Panc1 (cell line): ENCODE data around the gene KDM1B. TPM values are rescaled to one million over a fixed set of nuclear protein-coding genes. Genes with fewer than 3 reads are reported as not detected.
"Not testable (repeated sequence)": the region's sequence is repeated elsewhere in the genome, so short reads cannot be mapped to it uniquely, and the experiment has no call there.

Source experiments
- ATAC-seq: fragments of 200-7000 bp; cut with Tn5 transposase; 2 replicates; pipeline ENCODE4 v1.9.1; 2020; ENCODE audit warnings: mild to moderate bottlenecking, moderate library complexity
- BruUV-seq: library from RNA; stranded (reverse); fragments of 400-500 nt; replicated peaks from 2 replicates; lab custom pipeline; 2021; lab: Mats Ljungman, UMichigan
- CTCF ChIA-PET: fragments of 300-600 bp; sonication (Branson Sonifier 250); formaldehyde crosslinking; loops from one replicate; lab custom pipeline; 2022; ENCODE audit warnings: antibody characterized with exemption; lab: Charles Lee
- POLR2A ChIA-PET: fragments of 300-600 bp; sonication (Branson Sonifier 250); formaldehyde crosslinking; loops from one replicate; lab custom pipeline; 2022; ENCODE audit warnings: antibody characterized with exemption; lab: Charles Lee
- DNase-seq: peaks from one replicate; pipeline ENCODE4 v3.0.0-alpha.2; 2010; ENCODE audit warnings: low read depth, low spot score
- H3K27ac ChIP-seq: 2 replicates; pipeline ENCODE4 v1.5.1; 2011; ENCODE audit warnings: mild to moderate bottlenecking, low read length, inconsistent platforms
- H3K27me3 ChIP-seq: fragments of 200-500 bp; sonication (Bioruptor generic); 2 replicates; pipeline ENCODE4 v1.6.0; 2014; ENCODE audit warnings: low read length, inconsistent platforms; ENCODE audit not compliant: control insufficient read depth, insufficient read depth
- H3K36me3 ChIP-seq: fragments of 200-500 bp; sonication (Bioruptor generic); 2 replicates; pipeline ENCODE4 v1.5.1; 2014; ENCODE audit warnings: inconsistent platforms, mild to moderate bottlenecking, low read length, moderate library complexity; ENCODE audit not compliant: control insufficient read depth, insufficient read depth
- H3K4me1 ChIP-seq: 2 replicates; pipeline ENCODE4 v1.5.1; 2011; ENCODE audit warnings: inconsistent platforms, mild to moderate bottlenecking, low read length, moderate library complexity; ENCODE audit not compliant: control insufficient read depth, insufficient read depth
- H3K4me3 ChIP-seq, 2 experiments: 2 replicates each; pipeline ENCODE4 v1.5.1; 2011 to 2012; ENCODE audit warnings: low read depth in 2 of 2, low read length in 2 of 2, mild to moderate bottlenecking in 2 of 2, inconsistent platforms in 1 of 2, moderate library complexity in 1 of 2
- H3K9me3 ChIP-seq: fragments of 200-500 bp; sonication (Bioruptor generic); 2 replicates; pipeline ENCODE4 v1.5.1; 2014; ENCODE audit warnings: low read depth, mild to moderate bottlenecking, inconsistent platforms, low read length, moderate library complexity; ENCODE audit not compliant: control insufficient read depth, insufficient read depth
- POLR2AphosphoS5 ChIP-seq: IDR thresholded peaks from 2 replicates; pipeline ENCODE4 v1.6.1; 2012; ENCODE audit warnings: mild to moderate bottlenecking, low read depth, low read length, moderate library complexity
- SIN3A ChIP-seq: IDR thresholded peaks from 2 replicates; pipeline ENCODE4 v1.6.1; 2012; ENCODE audit warnings: low read depth, mild to moderate bottlenecking, low read length, moderate library complexity, borderline replicate concordance; ENCODE audit not compliant: insufficient read depth
- TCF7L2 ChIP-seq: IDR thresholded peaks from 2 replicates; pipeline ENCODE4 v1.6.1; 2011; ENCODE audit warnings: mild to moderate bottlenecking, low read depth, low read length, inconsistent platforms
- in situ Hi-C: cut with HindIII; loops from 2 replicates; pipeline ENCODE4 v1.10.0; 2016; ENCODE audit warnings: low sequenced_read_pairs, low pct_unique_long_range_greater_than_20kb
- intact Hi-C: fragments of 100-400 bp; cut with micrococcal nuclease; formaldehyde crosslinking; loops from one replicate; pipeline ENCODE4 v1.10.0; 2022; ENCODE audit not compliant: unreplicated experiment
- total RNA-seq: library from RNA; stranded (reverse); gene quantifications from one replicate; pipeline ENCODE4 v1.2.1, GENCODE V29; 2021; ENCODE audit not compliant: unreplicated experiment
- TF ChIP-seq, protein P1 (sequence below), 2 experiments: IDR thresholded peaks; 2 replicates each; pipeline ENCODE4 v1.6.1; 2011 to 2012; ENCODE audit warnings: low read depth in 2 of 2, control low read depth in 1 of 2, low read length in 1 of 2, mild to moderate bottlenecking in 1 of 2, moderate library complexity in 1 of 2; ENCODE audit not compliant: insufficient read depth in 1 of 2
- TF ChIP-seq, protein P2 (sequence below): fragments of 450-650 bp; IDR thresholded peaks from 2 replicates; pipeline ENCODE4 v1.5.1; 2017; ENCODE audit warnings: mild to moderate bottlenecking

KDM1B gene
- total RNA-seq, 1 experiment from 2014 or later, result 27.1 TPM

DNA sequence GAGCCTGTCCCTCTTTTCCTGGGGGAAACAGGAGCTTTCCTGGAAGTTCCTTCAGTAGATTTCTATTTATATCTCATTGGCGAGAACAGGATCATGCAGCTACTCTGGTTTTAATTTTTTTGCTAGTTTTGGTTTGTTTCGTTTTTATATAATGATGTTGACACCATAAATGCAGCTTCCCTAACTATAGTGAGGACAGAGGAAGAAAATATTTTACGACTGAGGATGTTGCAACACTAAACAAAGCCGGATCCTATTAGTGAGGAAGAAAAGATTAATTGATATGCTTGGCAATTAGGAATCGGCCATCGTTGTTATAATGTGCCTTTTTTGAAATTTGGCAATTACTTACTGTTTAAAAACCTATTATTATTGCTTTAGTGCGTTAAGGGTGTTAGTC lies 16.6 kb downstream of the KDM1B start:
- intact Hi-C loops, result no loop called here
- no peak for DNase-seq
- no peaks in the 10 kb centered on the region for H3K9me3 ChIP-seq
- H3K36me3 ChIP-seq, result no peaks in the 10 kb centered on the region; the same call in 1 of the 2 replicates
- no peak for TF ChIP-seq SIN3A
- no peak for TF ChIP-seq POLR2AphosphoS5
- TF ChIP-seq, protein P1, sequence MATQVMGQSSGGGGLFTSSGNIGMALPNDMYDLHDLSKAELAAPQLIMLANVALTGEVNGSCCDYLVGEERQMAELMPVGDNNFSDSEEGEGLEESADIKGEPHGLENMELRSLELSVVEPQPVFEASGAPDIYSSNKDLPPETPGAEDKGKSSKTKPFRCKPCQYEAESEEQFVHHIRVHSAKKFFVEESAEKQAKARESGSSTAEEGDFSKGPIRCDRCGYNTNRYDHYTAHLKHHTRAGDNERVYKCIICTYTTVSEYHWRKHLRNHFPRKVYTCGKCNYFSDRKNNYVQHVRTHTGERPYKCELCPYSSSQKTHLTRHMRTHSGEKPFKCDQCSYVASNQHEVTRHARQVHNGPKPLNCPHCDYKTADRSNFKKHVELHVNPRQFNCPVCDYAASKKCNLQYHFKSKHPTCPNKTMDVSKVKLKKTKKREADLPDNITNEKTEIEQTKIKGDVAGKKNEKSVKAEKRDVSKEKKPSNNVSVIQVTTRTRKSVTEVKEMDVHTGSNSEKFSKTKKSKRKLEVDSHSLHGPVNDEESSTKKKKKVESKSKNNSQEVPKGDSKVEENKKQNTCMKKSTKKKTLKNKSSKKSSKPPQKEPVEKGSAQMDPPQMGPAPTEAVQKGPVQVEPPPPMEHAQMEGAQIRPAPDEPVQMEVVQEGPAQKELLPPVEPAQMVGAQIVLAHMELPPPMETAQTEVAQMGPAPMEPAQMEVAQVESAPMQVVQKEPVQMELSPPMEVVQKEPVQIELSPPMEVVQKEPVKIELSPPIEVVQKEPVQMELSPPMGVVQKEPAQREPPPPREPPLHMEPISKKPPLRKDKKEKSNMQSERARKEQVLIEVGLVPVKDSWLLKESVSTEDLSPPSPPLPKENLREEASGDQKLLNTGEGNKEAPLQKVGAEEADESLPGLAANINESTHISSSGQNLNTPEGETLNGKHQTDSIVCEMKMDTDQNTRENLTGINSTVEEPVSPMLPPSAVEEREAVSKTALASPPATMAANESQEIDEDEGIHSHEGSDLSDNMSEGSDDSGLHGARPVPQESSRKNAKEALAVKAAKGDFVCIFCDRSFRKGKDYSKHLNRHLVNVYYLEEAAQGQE (IDR thresholded peaks at IDR 0.05; ENCODE audit: insufficient read depth in 1 of 2, low read depth in 2 of 2, low read length in 1 of 2), result no peak
- TF ChIP-seq TCF7L2, result no peak
- TF ChIP-seq, protein P2, sequence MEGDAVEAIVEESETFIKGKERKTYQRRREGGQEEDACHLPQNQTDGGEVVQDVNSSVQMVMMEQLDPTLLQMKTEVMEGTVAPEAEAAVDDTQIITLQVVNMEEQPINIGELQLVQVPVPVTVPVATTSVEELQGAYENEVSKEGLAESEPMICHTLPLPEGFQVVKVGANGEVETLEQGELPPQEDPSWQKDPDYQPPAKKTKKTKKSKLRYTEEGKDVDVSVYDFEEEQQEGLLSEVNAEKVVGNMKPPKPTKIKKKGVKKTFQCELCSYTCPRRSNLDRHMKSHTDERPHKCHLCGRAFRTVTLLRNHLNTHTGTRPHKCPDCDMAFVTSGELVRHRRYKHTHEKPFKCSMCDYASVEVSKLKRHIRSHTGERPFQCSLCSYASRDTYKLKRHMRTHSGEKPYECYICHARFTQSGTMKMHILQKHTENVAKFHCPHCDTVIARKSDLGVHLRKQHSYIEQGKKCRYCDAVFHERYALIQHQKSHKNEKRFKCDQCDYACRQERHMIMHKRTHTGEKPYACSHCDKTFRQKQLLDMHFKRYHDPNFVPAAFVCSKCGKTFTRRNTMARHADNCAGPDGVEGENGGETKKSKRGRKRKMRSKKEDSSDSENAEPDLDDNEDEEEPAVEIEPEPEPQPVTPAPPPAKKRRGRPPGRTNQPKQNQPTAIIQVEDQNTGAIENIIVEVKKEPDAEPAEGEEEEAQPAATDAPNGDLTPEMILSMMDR, result no peak
- ChIA-PET POLR2A (interaction anchor here (0.5 kb wide), 1 partner anchor 12 kb away, joined by 3 read pairs; no protein-coding TSS in a partner anchor), CTCF (no interaction called here)
- no peak overlapping the region for H3K4me3 ChIP-seq
- BruUV-seq, result no TSS peak
- no peaks in the 10 kb centered on the region for H3K27me3 ChIP-seq
- ATAC-seq, result no peak
- in situ Hi-C loops, result no loop called here
- H3K4me1 ChIP-seq, result no peaks in the 10 kb centered on the region
- no peak overlapping the region for H3K27ac ChIP-seq

DNA sequence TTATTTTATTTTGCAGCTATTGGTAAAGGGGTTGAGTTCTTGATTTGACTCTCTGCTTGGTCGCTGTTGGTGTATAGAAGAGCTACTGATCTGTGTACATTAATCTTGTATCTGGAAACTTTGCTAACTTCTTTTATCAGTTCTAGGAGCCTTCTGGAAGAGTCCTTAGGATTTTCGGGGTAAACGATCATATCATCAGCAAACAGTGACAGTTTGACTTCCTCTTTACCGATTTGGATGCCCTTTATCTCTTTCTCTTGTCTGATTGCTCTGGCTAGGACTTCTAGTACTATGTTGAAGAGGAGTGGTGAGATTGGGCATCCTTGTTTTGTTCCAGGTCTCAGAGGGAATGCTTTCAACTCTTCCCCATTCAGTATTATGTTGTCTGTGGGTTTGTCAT lies 21.0 kb downstream of the KDM1B start:
- H3K4me1 ChIP-seq, in situ Hi-C loops, H3K4me3 ChIP-seq, DNase-seq, H3K9me3 ChIP-seq, CTCF ChIA-PET, ATAC-seq, POLR2A ChIA-PET, H3K27me3 ChIP-seq, H3K27ac ChIP-seq, intact Hi-C loops, H3K36me3 ChIP-seq, BruUV-seq: not testable (repeated sequence)

DNA sequence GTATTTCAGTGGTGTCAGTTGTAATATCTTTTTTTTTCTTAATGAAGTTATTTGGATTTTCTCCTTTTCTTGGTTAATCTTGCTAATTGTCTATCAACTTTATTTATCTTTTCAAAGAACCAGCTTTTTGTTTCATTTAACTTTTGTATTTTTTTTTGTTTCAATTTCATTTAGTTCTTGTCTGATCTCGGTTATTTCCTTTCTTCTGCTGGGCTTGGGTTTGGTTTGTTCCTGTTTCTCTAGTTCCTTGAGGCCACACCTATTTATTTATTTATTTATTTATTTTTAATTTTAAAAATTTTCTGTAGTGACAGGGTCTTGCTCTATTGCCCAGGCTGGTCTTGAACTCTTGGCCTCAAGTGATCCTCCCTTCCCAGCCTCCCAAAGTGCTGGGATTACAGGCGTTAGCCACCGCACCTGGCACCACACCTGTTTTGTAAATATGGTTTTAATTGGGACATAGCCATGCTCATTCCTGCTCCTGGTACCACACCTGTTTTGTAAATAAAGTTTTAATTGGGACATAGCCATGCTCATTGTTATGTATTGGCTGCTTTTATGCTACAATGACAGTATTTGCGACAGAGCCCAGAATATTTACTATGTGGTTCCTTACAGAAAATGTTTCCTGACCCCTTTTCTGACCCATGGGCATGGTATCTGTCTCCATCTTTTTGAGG lies 22.2 kb downstream of the KDM1B start:
- Histone ChIP-seq H3K27me3 (no peaks in the 10 kb centered on the region), H3K4me3 (no peak overlapping the region), H3K9me3 (no peaks in the 10 kb centered on the region), H3K4me1 (no peaks in the 10 kb centered on the region), H3K36me3 (no peaks in the 10 kb centered on the region; the same call in 1 of the 2 replicates), H3K27ac (no peak overlapping the region)
- ChIA-PET CTCF (no interaction called here), POLR2A (no interaction called here)
- intact Hi-C loops (no loop called here), in situ Hi-C loops (no loop called here)
- TF ChIP-seq, protein P2, result no peak
- TF ChIP-seq SIN3A (no peak), TCF7L2 (no peak), POLR2AphosphoS5 (no peak)
- TF ChIP-seq, protein P1 (IDR thresholded peaks at IDR 0.05; ENCODE audit: insufficient read depth in 1 of 2, low read depth in 2 of 2, low read length in 1 of 2), result no peak
- no peak for ATAC-seq
- BruUV-seq, result no TSS peak
- no peak for DNase-seq
